Right renal cortex interstitium (tissue), 3 donors: ENCODE data around the gene THAP12. TPM values are rescaled to one million over a fixed set of nuclear protein-coding genes. Genes with fewer than 3 reads are reported as not detected.
"Not testable (repeated sequence)": the region's sequence is repeated elsewhere in the genome, so short reads cannot be mapped to it uniquely, and the experiment has no call there.

ENCODE experiments used
- DNase-seq, 3 donors: peaks; one replicate each; pipeline ENCODE4 v3.0.0-alpha.2; 2013; ENCODE audit warnings: low read depth in 3 of 3, low spot score in 2 of 3
- polyA plus RNA-seq, 3 donors: library from polyadenylated mRNA; unstranded; fragments of 120-200 nt; gene quantifications; one replicate each; pipeline ENCODE4 v1.2.1, GENCODE V29; 2013; ENCODE audit not compliant: insufficient read length in 3 of 3

THAP12 gene
- polyA plus RNA-seq, 3 donors = 83.6 to 95.0 (median 94.7) TPM

- DNase-seq = no peak
These were observed 51.8 kb downstream of the THAP12 start for GRCh38 chr11:76329084-76329648.

- no peak for DNase-seq
These were observed 53.1 kb downstream of the THAP12 start for GRCh38 chr11:76327756-76328388.

GRCh38 chr11:76327202-76327601 lies 53.7 kb downstream of the THAP12 start:
- no peak for DNase-seq

- no peak for DNase-seq
These were observed 55.7 kb downstream of the THAP12 start for GRCh38 chr11:76325185-76325584.

GRCh38 chr11:76323804-76324203 lies 57.1 kb downstream of the THAP12 start:
- DNase-seq = no peak

GRCh38 chr11:76323375-76323774 lies 57.6 kb downstream of the THAP12 start:
- DNase-seq = not testable (repeated sequence)

- no peak for DNase-seq
These were observed 58.0 kb downstream of the THAP12 start for GRCh38 chr11:76322942-76323341.

GRCh38 chr11:76322540-76322939 lies 58.4 kb downstream of the THAP12 start:
- no peak for DNase-seq

- no peak for DNase-seq
These were observed 59.0 kb downstream of the THAP12 start for GRCh38 chr11:76321820-76322524.

GRCh38 chr11:76321340-76321739 lies 59.6 kb downstream of the THAP12 start:
- DNase-seq = no peak

DNA sequence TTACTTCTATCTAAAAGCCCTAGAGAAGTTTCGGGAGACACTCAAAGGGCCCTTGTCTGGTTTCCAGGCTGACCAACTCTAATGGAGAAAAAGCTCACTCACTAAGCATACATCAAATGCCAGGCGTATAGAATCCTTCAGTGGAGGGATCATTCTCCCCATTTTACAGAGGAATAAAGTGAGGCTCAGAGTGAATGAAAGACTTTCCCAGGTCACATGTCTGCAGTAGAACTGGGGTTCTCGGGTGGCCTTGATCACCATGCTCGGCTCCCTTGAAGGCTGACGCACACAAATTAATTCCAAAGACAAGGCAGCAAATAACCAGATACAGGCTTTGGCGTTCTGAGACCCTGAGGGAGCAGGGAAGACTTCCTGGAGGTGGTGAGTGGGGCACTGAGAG lies 60.0 kb downstream of the THAP12 start:
- no peak for DNase-seq

GRCh38 chr11:76319798-76320197 lies 61.1 kb downstream of the THAP12 start:
- not testable (repeated sequence) for DNase-seq

- DNase-seq = peak; percentile 54 to 60 (median 56)
These were observed 62.1 kb downstream of the THAP12 start for GRCh38 chr11:76318744-76319384.

GRCh38 chr11:76317296-76317695 lies 63.6 kb downstream of the THAP12 start:
- no peak for DNase-seq

- no peak for DNase-seq
These were observed 64.2 kb downstream of the THAP12 start for GRCh38 chr11:76316726-76317125.

- no peak for DNase-seq
These were observed 65.6 kb downstream of the THAP12 start for GRCh38 chr11:76315182-76315853.

GRCh38 chr11:76314741-76315090 lies 66.2 kb downstream of the THAP12 start:
- DNase-seq = no peak

DNA sequence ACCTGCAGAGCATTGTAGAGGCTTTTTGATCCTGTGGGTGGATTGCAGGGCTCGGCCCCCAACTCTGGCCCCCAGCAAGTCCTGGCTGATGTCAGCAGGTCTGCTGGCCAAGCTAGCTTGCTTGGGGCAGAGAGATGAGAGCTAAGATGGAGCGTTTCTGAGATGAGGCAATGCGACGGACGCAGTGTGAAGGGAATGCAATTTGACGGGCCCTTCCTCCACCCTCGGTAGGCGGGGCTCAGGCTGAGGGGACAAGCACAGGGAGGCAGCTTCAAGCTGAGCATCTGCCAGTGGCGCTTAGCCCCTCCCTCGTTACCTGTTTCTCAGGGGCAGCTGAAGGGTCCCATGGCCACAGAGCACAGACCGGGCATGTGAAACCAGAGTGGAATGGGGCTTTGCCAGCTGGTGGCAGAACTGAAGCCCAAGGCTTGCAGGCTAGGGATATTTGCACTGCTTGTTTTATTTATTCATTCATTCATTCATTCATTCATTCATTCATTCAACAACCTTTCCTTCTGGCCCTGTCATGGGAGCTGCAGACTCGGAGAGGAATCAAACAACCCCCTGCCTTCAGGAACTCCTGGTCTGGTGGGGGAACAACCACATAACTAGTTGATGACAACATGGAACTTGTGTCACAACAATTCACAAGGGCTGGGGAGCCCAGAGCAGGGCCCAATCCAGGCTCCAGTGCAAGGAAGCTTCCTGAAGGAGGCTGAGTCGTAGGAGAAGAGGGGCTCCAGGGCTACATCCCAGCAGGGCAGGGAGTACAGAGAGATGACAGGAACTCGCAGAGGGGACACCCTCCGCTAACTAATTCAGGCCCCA lies 66.8 kb downstream of the THAP12 start:
- no peak for DNase-seq

- DNase-seq = no peak
These were observed 67.7 kb downstream of the THAP12 start for GRCh38 chr11:76313271-76313670.
